H1 (cell line): ENCODE data around the gene SENP6. TPM values are rescaled to one million over a fixed set of nuclear protein-coding genes. Genes with fewer than 3 reads are reported as not detected.

Experiments used
- ATF3 ChIP-seq: IDR thresholded peaks from 2 replicates; pipeline ENCODE4 v1.6.1; 2011; ENCODE audit warnings: low read depth, mild to moderate bottlenecking, low read length; ENCODE audit not compliant: insufficient read depth
- BCL11A ChIP-seq, 2 experiments: IDR thresholded peaks; one replicate each; pipeline ENCODE4 v1.6.1; 2011; ENCODE audit warnings: low read depth in 2 of 2, low read length in 2 of 2, mild to moderate bottlenecking in 2 of 2
- CEBPB ChIP-seq: IDR thresholded peaks from 2 replicates; pipeline ENCODE4 v1.6.1; 2012; ENCODE audit warnings: low read depth, low read length
- CHD7 ChIP-seq: fragments of 300-600 bp; sonication (generic); IDR thresholded peaks from 2 replicates; pipeline ENCODE4 v1.7.1; 2012; ENCODE audit warnings: low read length, moderate library complexity, mild to moderate bottlenecking, inconsistent platforms; ENCODE audit not compliant: insufficient replicate concordance
- EZH2 ChIP-seq: fragments of 200-600 bp; sonication (generic); IDR thresholded peaks from 2 replicates; pipeline ENCODE4 v1.7.1; 2012; ENCODE audit warnings: low read depth, mild to moderate bottlenecking, moderate library complexity, low read length, inconsistent platforms; ENCODE audit not compliant: severe bottlenecking
- FOSL1 ChIP-seq: IDR thresholded peaks from 2 replicates; pipeline ENCODE4 v1.6.1; 2011; ENCODE audit warnings: mild to moderate bottlenecking, low read depth, low read length, moderate library complexity; ENCODE audit not compliant: insufficient read depth
- RNF2 ChIP-seq: fragments of 200-900, 300-1000 bp; sonication (generic); IDR thresholded peaks from 2 replicates; pipeline ENCODE4 v1.7.1; 2016; ENCODE audit warnings: borderline replicate concordance, low read depth, mild to moderate bottlenecking, antibody characterized with exemption, low read length; ENCODE audit not compliant: poor library complexity, severe bottlenecking; ENCODE audit errors: missing control alignments
- SRF ChIP-seq: IDR thresholded peaks from 2 replicates; pipeline ENCODE4 v1.6.1; 2011; ENCODE audit warnings: mild to moderate bottlenecking, low read depth, low read length, moderate library complexity
- SUZ12 ChIP-seq: fragments of 200-600 bp; sonication (generic); IDR thresholded peaks from 2 replicates; pipeline ENCODE4 v1.6.1; 2012; ENCODE audit warnings: mild to moderate bottlenecking, inconsistent platforms, low read length, moderate library complexity, mixed read lengths
- polyA plus RNA-seq, 7 experiments: library from polyadenylated mRNA; depleted of rRNA in 3 of 7; stranded (reverse) in 5 of 7; unstranded in 2 of 7; fragments of >200 nt in 5 of 7; fragments of 200-250 nt in 2 of 7; gene quantifications; 1 replicate in 5 of 7; 2 replicates in 1 of 7; 4 replicates in 1 of 7; pipeline versions ENCODE4 v1.2.1 to v1.2.3, GENCODE V29; 2011 to 2013; ENCODE audit warnings: missing spikeins in 2 of 7, mixed read lengths in 2 of 7
- total RNA-seq: library from RNA; stranded (reverse); fragmentation: NEBNext Ultra II Directional; extraction: Animal tissue kit (Norgen Biotek cat#: 25700); gene quantifications from 2 replicates; pipeline ENCODE4 v1.2.1, GENCODE V29; 2021
- TF ChIP-seq, protein P1 (sequence below): IDR thresholded peaks from 2 replicates; pipeline ENCODE4 v1.6.1; 2012; ENCODE audit warnings: inconsistent platforms

Gene SENP6
- total and polyA plus RNA-seq, 2 of the 8 experiments (the other 6 are each of a cell fraction or from before 2014, with no cell fraction given): 13.8 to 103 TPM

- TF ChIP-seq CHD7 (no peak), FOSL1 (no peak), BCL11A (IDR thresholded peaks at IDR 0.05; ENCODE audit: low read depth in 2 of 2, low read length in 2 of 2) (no peak), SUZ12 (no peak), EZH2 (no peak), RNF2 (no peak), ATF3 (no peak), SRF (no peak), CEBPB (no peak)
- TF ChIP-seq, protein P1, sequence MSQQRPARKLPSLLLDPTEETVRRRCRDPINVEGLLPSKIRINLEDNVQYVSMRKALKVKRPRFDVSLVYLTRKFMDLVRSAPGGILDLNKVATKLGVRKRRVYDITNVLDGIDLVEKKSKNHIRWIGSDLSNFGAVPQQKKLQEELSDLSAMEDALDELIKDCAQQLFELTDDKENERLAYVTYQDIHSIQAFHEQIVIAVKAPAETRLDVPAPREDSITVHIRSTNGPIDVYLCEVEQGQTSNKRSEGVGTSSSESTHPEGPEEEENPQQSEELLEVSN: no peak
Measured at GRCh38 chr6:75666592-75666991, 64.9 kb downstream of the SENP6 start (continued).
